Chondrocyte (in vitro differentiated cells): ENCODE measurements around the gene ETV3. TPM values are rescaled to one million over a fixed set of nuclear protein-coding genes. Genes with fewer than 3 reads are reported as not detected.

Source experiments
- DNase-seq: peaks from one replicate; pipeline ENCODE4 v3.0.0; 2021; ENCODE audit warnings: mixed read lengths, low spot score
- H3K27ac Mint-ChIP-seq: one replicate; pipeline ENCODE4 v1.8.0; 2021; ENCODE audit warnings: mild to moderate bottlenecking, moderate library complexity, mixed read lengths; ENCODE audit not compliant: unreplicated experiment
- H3K27me3 Mint-ChIP-seq: 2 replicates; pipeline ENCODE4 v1.8.0; 2021; ENCODE audit warnings: low read depth, mixed read lengths
- H3K36me3 Mint-ChIP-seq: 2 replicates; pipeline ENCODE4 v1.8.0; 2021; ENCODE audit warnings: low read depth, mixed read lengths
- H3K4me1 Mint-ChIP-seq: 2 replicates; pipeline ENCODE4 v1.8.0; 2021; ENCODE audit warnings: low read depth, mild to moderate bottlenecking, mixed read lengths
- H3K4me3 Mint-ChIP-seq: one replicate; pipeline ENCODE4 v1.8.0; 2021; ENCODE audit warnings: mild to moderate bottlenecking, moderate library complexity, mixed read lengths; ENCODE audit not compliant: unreplicated experiment
- H3K9me3 Mint-ChIP-seq: 2 replicates; pipeline ENCODE4 v1.8.0; 2021; ENCODE audit warnings: low read depth, mixed read lengths
- CTCF ChIP-seq: fragments of 200-600 bp; sonication (generic); IDR thresholded peaks from 2 replicates; pipeline ENCODE4 v1.5.0; 2021; ENCODE audit warnings: antibody characterized with exemption, mild to moderate bottlenecking, moderate library complexity
- total RNA-seq: library from RNA; stranded (reverse); gene quantifications from 3 replicates; pipeline ENCODE4 v1.2.1, GENCODE V29; 2021

Gene ETV3
- total RNA-seq, 1 donor from 2014 or later = 23.4 TPM

- H3K4me3 Mint-ChIP-seq = no peak overlapping the region
- peaks cover 10% of the 10 kb centered on the region for H3K4me1 Mint-ChIP-seq
- DNase-seq = no peak
- TF ChIP-seq CTCF = no peak
- H3K27me3 Mint-ChIP-seq = no peaks in the 10 kb centered on the region
- H3K27ac Mint-ChIP-seq = no peak overlapping the region
- no peaks in the 10 kb centered on the region for H3K9me3 Mint-ChIP-seq
- no peaks in the 10 kb centered on the region for H3K36me3 Mint-ChIP-seq
Measured at GRCh38 chr1:157092831-157093230, 45.4 kb downstream of the ETV3 start.

DNA sequence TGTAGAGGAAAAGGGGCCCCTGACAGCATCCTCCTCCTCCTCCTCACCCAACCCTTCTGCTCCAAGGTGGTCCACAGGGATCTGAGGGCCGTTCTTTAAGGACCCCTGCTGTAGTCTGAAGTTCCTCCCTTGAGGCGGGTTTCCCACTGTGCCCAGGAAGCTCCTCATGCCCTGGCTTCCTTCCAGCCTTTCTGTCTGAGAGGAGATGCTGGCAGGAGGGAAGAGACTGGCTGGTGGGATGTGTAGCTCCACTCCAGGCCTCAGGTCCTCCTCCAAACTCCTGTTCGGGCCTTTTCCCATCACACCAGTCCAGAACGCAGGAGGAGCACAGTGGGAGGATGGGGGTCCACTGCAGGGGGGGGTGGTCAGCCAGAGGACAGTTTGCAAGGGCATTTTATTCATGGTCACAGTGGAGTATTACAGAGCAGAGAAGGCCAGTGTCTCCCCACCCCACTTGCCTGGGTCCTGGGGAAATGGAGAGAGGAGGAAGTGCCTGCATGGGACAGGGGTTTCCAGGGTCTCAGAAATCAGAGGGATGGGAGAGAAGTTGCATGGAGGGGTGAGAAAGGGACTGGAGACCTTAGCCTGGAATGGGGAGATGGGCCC, 46.4 kb downstream of the ETV3 start:
- peaks cover 10% of the 10 kb centered on the region for H3K4me1 Mint-ChIP-seq
- no peak overlapping the region for H3K27ac Mint-ChIP-seq
- H3K4me3 Mint-ChIP-seq = no peak overlapping the region
- no peaks in the 10 kb centered on the region for H3K9me3 Mint-ChIP-seq
- H3K27me3 Mint-ChIP-seq = no peaks in the 10 kb centered on the region
- DNase-seq = no peak
- no peaks in the 10 kb centered on the region for H3K36me3 Mint-ChIP-seq
- TF ChIP-seq CTCF = no peak

DNA sequence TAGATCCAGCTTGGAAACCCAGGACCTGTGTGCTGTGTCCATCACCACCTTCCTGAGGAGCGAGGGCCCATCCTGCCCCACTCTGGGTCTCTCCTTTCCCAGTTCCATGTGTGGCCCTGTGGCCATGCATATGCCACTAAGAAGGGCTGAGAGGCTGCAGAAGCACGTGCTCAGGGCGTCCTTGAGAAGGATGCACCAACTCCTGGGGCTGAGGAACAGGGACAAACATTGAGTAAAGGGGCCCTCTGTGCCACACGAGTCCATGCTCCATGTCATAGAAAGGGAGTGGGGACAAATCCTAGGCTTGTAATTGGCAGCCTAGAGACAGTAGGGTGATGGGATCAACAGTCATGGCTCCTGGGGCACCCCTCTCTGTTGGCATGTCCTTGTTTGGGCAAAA, 47.0 kb downstream of the ETV3 start:
- H3K4me3 Mint-ChIP-seq = no peak overlapping the region
- H3K27me3 Mint-ChIP-seq = no peaks in the 10 kb centered on the region
- TF ChIP-seq CTCF = no peak
- no peaks in the 10 kb centered on the region for H3K36me3 Mint-ChIP-seq
- no peak overlapping the region for H3K27ac Mint-ChIP-seq
- peaks cover 10% of the 10 kb centered on the region for H3K4me1 Mint-ChIP-seq
- no peaks in the 10 kb centered on the region for H3K9me3 Mint-ChIP-seq
- no peak for DNase-seq

DNA sequence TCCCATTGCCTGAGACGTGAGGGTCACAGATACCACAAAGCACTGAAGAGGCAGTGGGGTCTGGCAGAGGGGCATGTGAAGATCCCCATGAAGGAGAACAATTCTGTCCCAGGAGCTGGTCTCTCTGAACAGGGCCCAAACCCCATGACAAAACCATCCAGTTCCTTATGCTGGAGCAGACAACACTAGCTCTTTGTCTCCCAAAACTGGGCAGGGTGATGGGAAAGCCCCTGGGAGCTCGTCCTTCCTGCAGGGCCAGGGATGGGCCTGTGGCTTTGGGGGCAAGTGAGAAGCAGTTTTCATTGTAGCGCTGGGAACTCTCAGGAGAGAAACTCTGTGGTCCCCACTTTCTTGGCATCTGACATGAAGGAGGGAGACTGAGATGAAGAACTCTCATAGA, 47.4 kb downstream of the ETV3 start:
- Mint-ChIP-seq H3K27me3 (no peaks in the 10 kb centered on the region), H3K4me1 (peaks cover 10% of the 10 kb centered on the region), H3K36me3 (no peaks in the 10 kb centered on the region), H3K4me3 (no peak overlapping the region), H3K27ac (no peak overlapping the region), H3K9me3 (no peaks in the 10 kb centered on the region)
- no peak for DNase-seq
- no peak for TF ChIP-seq CTCF

GRCh38 chr1:157090196-157090647, 48.0 kb downstream of the ETV3 start:
- no peaks in the 10 kb centered on the region for H3K36me3 Mint-ChIP-seq
- DNase-seq = peak; percentile 94
- no peaks in the 10 kb centered on the region for H3K27me3 Mint-ChIP-seq
- no peak overlapping the region for H3K4me3 Mint-ChIP-seq
- no peaks in the 10 kb centered on the region for H3K9me3 Mint-ChIP-seq
- H3K27ac Mint-ChIP-seq = no peak overlapping the region
- peaks cover 10% of the 10 kb centered on the region for H3K4me1 Mint-ChIP-seq
- peak; percentile 98 for TF ChIP-seq CTCF
